Naive B cell (primary cell): ENCODE data around the gene ANKRA2. TPM values are rescaled to one million over a fixed set of nuclear protein-coding genes. Genes with fewer than 3 reads are reported as not detected.

Experiments
- ATAC-seq, 2 donors: fragments of 150-1000 bp; cut with Tn5 transposase; 2 replicates each; pipeline ENCODE4 v1.10.0; 2021; ENCODE audit warnings: low read depth in 2 of 2, mild to moderate bottlenecking in 2 of 2, moderate library complexity in 2 of 2
- DNase-seq: peaks from one replicate; pipeline ENCODE4 v3.0.0; 2022
- H3K27ac Mint-ChIP-seq, 6 donors: one replicate each; pipeline ENCODE4 v1.8.0; 2020 to 2022; ENCODE audit warnings: mild to moderate bottlenecking in 6 of 6, mixed read lengths in 6 of 6, moderate library complexity in 5 of 6, inconsistent platforms in 2 of 6
- H3K27me3 Mint-ChIP-seq, 3 donors: one replicate each; pipeline ENCODE4 v1.8.0; 2021 to 2022; ENCODE audit warnings: mixed read lengths in 3 of 3, mild to moderate bottlenecking in 1 of 3
- H3K36me3 Mint-ChIP-seq, 2 donors: one replicate each; pipeline ENCODE4 v1.8.0; 2020 to 2022; ENCODE audit warnings: mixed read lengths in 2 of 2, inconsistent platforms in 1 of 2, mild to moderate bottlenecking in 1 of 2
- H3K4me1 Mint-ChIP-seq, 3 donors: one replicate each; pipeline ENCODE4 v1.8.0; 2020 to 2022; ENCODE audit warnings: mixed read lengths in 3 of 3, inconsistent platforms in 1 of 3, mild to moderate bottlenecking in 1 of 3, moderate library complexity in 1 of 3
- H3K4me3 Mint-ChIP-seq, 8 donors: one replicate each; pipeline ENCODE4 v1.8.0; 2020 to 2022; ENCODE audit warnings: mild to moderate bottlenecking in 8 of 8, mixed read lengths in 8 of 8, moderate library complexity in 8 of 8, inconsistent platforms in 2 of 8
- H3K9me3 Mint-ChIP-seq, 7 donors: one replicate each; pipeline ENCODE4 v1.8.0; 2020 to 2022; ENCODE audit warnings: mixed read lengths in 7 of 7, mild to moderate bottlenecking in 5 of 7, inconsistent platforms in 2 of 7, moderate library complexity in 1 of 7
- polyA plus RNA-seq, 6 donors: library from polyadenylated mRNA; unstranded; fragments of 300-500 nt; fragmentation: Illumina TruSeq; gene quantifications; one replicate each; pipeline ENCODE4 v1.2.3, GENCODE V29; 2021; ENCODE audit warnings: low read depth in 6 of 6

The ANKRA2 gene
- polyA plus RNA-seq, 6 donors from 2014 or later = 21.1 to 34.4 (median 26.3) TPM

GRCh38 chr5:73540192-73540591 lies 25.2 kb downstream of the ANKRA2 start:
- peaks cover 30 to 56% (median 50%) of the 10 kb centered on the region in 3 donors for H3K27me3 Mint-ChIP-seq
- H3K9me3 Mint-ChIP-seq = no peaks in the 10 kb centered on the region
- H3K4me1 Mint-ChIP-seq = no peaks in the 10 kb centered on the region
- ATAC-seq = no peak
- H3K4me3 Mint-ChIP-seq = peak overlapping the region in 1 of 8 donors; percentile 58
- H3K36me3 Mint-ChIP-seq = no peaks in the 10 kb centered on the region
- DNase-seq = no peak
- H3K27ac Mint-ChIP-seq = no peak overlapping the region

- Mint-ChIP-seq H3K4me1 (no peaks in the 10 kb centered on the region), H3K27me3 (peaks cover 29 to 54% (median 52%) of the 10 kb centered on the region in 3 donors), H3K36me3 (no peaks in the 10 kb centered on the region), H3K9me3 (no peaks in the 10 kb centered on the region), H3K4me3 (no peak overlapping the region), H3K27ac (no peak overlapping the region)
- DNase-seq = no peak
- ATAC-seq = no peak
These were observed 25.7 kb downstream of the ANKRA2 start for GRCh38 chr5:73539730-73540129.

GRCh38 chr5:73534971-73535370 lies 30.5 kb downstream of the ANKRA2 start:
- H3K4me3 Mint-ChIP-seq = no peak overlapping the region
- H3K27me3 Mint-ChIP-seq = peaks cover 28 to 59% (median 43%) of the 10 kb centered on the region in 3 donors
- ATAC-seq (no peak), DNase-seq (no peak)
- no peaks in the 10 kb centered on the region for H3K4me1 Mint-ChIP-seq
- H3K36me3 Mint-ChIP-seq = no peaks in the 10 kb centered on the region
- peak overlapping the region in 1 of 6 donors; percentile 14 for H3K27ac Mint-ChIP-seq
- no peaks in the 10 kb centered on the region for H3K9me3 Mint-ChIP-seq

GRCh38 chr5:73534011-73534644 lies 31.3 kb downstream of the ANKRA2 start:
- no peak overlapping the region for H3K4me3 Mint-ChIP-seq
- no peaks in the 10 kb centered on the region for H3K36me3 Mint-ChIP-seq
- H3K4me1 Mint-ChIP-seq = no peaks in the 10 kb centered on the region
- no peaks in the 10 kb centered on the region for H3K9me3 Mint-ChIP-seq
- H3K27me3 Mint-ChIP-seq = peaks cover 25 to 55% (median 37%) of the 10 kb centered on the region in 3 donors
- no peak overlapping the region for H3K27ac Mint-ChIP-seq
- DNase-seq (no peak), ATAC-seq (no peak)

GRCh38 chr5:73532195-73532594 lies 33.2 kb downstream of the ANKRA2 start:
- DNase-seq (no peak), ATAC-seq (no peak)
- Mint-ChIP-seq H3K4me1 (no peaks in the 10 kb centered on the region), H3K36me3 (no peaks in the 10 kb centered on the region), H3K27ac (peak overlapping the region in 1 of 6 donors; percentile 18), H3K4me3 (no peak overlapping the region), H3K9me3 (no peaks in the 10 kb centered on the region), H3K27me3 (peaks cover 32 to 61% (median 37%) of the 10 kb centered on the region in 3 donors)

GRCh38 chr5:73531356-73531755 lies 34.1 kb downstream of the ANKRA2 start:
- H3K36me3 Mint-ChIP-seq = no peaks in the 10 kb centered on the region
- no peak overlapping the region for H3K27ac Mint-ChIP-seq
- no peaks in the 10 kb centered on the region for H3K4me1 Mint-ChIP-seq
- no peak for ATAC-seq
- no peak overlapping the region for H3K4me3 Mint-ChIP-seq
- no peaks in the 10 kb centered on the region for H3K9me3 Mint-ChIP-seq
- no peak for DNase-seq
- H3K27me3 Mint-ChIP-seq = peaks cover 33 to 62% (median 36%) of the 10 kb centered on the region in 3 donors

- no peaks in the 10 kb centered on the region for H3K9me3 Mint-ChIP-seq
- ATAC-seq = no peak
- H3K36me3 Mint-ChIP-seq = no peaks in the 10 kb centered on the region
- no peaks in the 10 kb centered on the region for H3K4me1 Mint-ChIP-seq
- peaks cover 21 to 45% (median 39%) of the 10 kb centered on the region in 3 donors for H3K27me3 Mint-ChIP-seq
- peak overlapping the region in 1 of 6 donors; percentile 20 for H3K27ac Mint-ChIP-seq
- DNase-seq = no peak
- H3K4me3 Mint-ChIP-seq = no peak overlapping the region
These were observed 36.4 kb downstream of the ANKRA2 start for GRCh38 chr5:73529081-73529480.

- Mint-ChIP-seq H3K36me3 (no peaks in the 10 kb centered on the region), H3K4me3 (no peak overlapping the region), H3K4me1 (no peaks in the 10 kb centered on the region), H3K27ac (peak overlapping the region in 1 of 6 donors; percentile 15), H3K27me3 (peaks cover 16 to 37% (median 33%) of the 10 kb centered on the region in 3 donors), H3K9me3 (no peaks in the 10 kb centered on the region)
- DNase-seq = no peak
- no peak for ATAC-seq
These were observed 37.2 kb downstream of the ANKRA2 start for GRCh38 chr5:73528248-73528647.

- Mint-ChIP-seq H3K27me3 (peaks cover 0 to 18% (median 11%) of the 10 kb centered on the region in 3 donors), H3K9me3 (no peaks in the 10 kb centered on the region), H3K36me3 (no peaks in the 10 kb centered on the region), H3K27ac (no peak overlapping the region), H3K4me1 (no peaks in the 10 kb centered on the region), H3K4me3 (no peak overlapping the region)
- no peak for ATAC-seq
- DNase-seq = no peak
These were observed 39.7 kb downstream of the ANKRA2 start for GRCh38 chr5:73525606-73526203.

GRCh38 chr5:73523861-73524260 lies 41.6 kb downstream of the ANKRA2 start:
- H3K4me3 Mint-ChIP-seq = no peak overlapping the region
- no peak for DNase-seq
- no peaks in the 10 kb centered on the region for H3K9me3 Mint-ChIP-seq
- peaks cover 2 to 10% (median 7%) of the 10 kb centered on the region in 3 donors for H3K4me1 Mint-ChIP-seq
- H3K27me3 Mint-ChIP-seq = peaks cover 4 to 18% (median 7%) of the 10 kb centered on the region in 3 donors
- H3K27ac Mint-ChIP-seq = no peak overlapping the region
- H3K36me3 Mint-ChIP-seq = no peaks in the 10 kb centered on the region
- no peak for ATAC-seq

GRCh38 chr5:73522989-73523388 lies 42.5 kb downstream of the ANKRA2 start:
- Mint-ChIP-seq H3K4me3 (no peak overlapping the region), H3K9me3 (no peaks in the 10 kb centered on the region), H3K4me1 (peaks cover 2 to 10% (median 7%) of the 10 kb centered on the region in 3 donors), H3K36me3 (no peaks in the 10 kb centered on the region), H3K27ac (peak overlapping the region in 2 of 6 donors; percentile 44 to 54), H3K27me3 (peaks cover 4 to 13% (median 7%) of the 10 kb centered on the region in 3 donors)
- ATAC-seq (no peak), DNase-seq (no peak)

GRCh38 chr5:73519531-73520283 lies 45.7 kb downstream of the ANKRA2 start:
- H3K27me3 Mint-ChIP-seq = peaks cover 0 to 4% (median 0%) of the 10 kb centered on the region in 3 donors
- peak; percentile 60 for DNase-seq
- H3K4me3 Mint-ChIP-seq = peak overlapping the region in 3 of 8 donors; percentile 14 to 44 (median 19)
- H3K9me3 Mint-ChIP-seq = no peaks in the 10 kb centered on the region
- peak overlapping the region in 2 of 6 donors; percentile 20 to 69 for H3K27ac Mint-ChIP-seq
- ATAC-seq = peak; percentile 98
- H3K36me3 Mint-ChIP-seq = no peaks in the 10 kb centered on the region
- H3K4me1 Mint-ChIP-seq = peaks cover 2 to 10% (median 7%) of the 10 kb centered on the region in 3 donors

- Mint-ChIP-seq H3K4me3 (no peak overlapping the region), H3K27ac (peak overlapping the region in 1 of 6 donors; percentile 69), H3K36me3 (no peaks in the 10 kb centered on the region), H3K4me1 (peaks cover 2 to 10% (median 7%) of the 10 kb centered on the region in 3 donors), H3K9me3 (no peaks in the 10 kb centered on the region), H3K27me3 (peaks cover 0 to 4% (median 0%) of the 10 kb centered on the region in 3 donors)
- ATAC-seq = no peak
- DNase-seq = no peak
These were observed 50.2 kb downstream of the ANKRA2 start for GRCh38 chr5:73515232-73515631.
